A673 (cell line): ENCODE data around the gene CDKAL1.

Experiments used
- EZH2 ChIP-seq: fragments of 200-600 bp; sonication (generic); IDR thresholded peaks from 2 replicates; pipeline ENCODE4 v1.6.1; 2017; ENCODE audit warnings: borderline replicate concordance, low read depth, mild to moderate bottlenecking, mixed read lengths, antibody characterized with exemption, low read length; ENCODE audit not compliant: poor library complexity, severe bottlenecking
- TF ChIP-seq, protein P1 (sequence below): fragments of 300-800, 200-600 bp; sonication (generic); conservative IDR thresholded peaks from 2 replicates; pipeline ENCODE4 v1.5.1; 2017; ENCODE audit warnings: low read depth, mild to moderate bottlenecking, antibody characterized with exemption, low read length, moderate library complexity, mixed read lengths

DNA sequence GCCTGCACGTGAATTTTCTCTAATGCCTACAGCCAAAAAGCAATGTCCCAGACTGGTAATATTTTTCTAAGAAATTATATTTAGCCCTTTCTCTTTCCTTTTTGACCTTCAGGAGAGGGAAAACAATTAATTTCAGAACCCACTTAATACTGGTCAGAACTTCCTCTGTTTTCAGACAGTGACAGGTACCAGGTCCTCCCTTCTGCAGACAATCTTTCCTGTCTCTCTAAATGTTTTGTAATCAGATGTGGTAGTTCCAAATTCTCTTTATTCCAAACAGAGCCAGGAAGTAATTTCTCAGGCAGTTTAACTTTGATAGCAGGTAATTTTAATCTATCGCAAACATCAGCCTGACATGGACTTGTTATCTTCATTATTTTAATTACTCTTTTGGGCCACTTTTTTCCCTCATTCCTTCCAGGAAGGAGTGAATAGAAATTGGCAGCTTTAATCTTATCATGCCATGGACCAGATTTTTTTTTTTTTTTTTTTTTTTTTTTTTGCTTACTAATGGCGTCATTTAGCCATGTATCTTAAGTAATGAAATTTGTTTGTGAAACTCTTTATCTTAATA, 710.7 kb downstream of the CDKAL1 start:
- TF ChIP-seq, protein P1, sequence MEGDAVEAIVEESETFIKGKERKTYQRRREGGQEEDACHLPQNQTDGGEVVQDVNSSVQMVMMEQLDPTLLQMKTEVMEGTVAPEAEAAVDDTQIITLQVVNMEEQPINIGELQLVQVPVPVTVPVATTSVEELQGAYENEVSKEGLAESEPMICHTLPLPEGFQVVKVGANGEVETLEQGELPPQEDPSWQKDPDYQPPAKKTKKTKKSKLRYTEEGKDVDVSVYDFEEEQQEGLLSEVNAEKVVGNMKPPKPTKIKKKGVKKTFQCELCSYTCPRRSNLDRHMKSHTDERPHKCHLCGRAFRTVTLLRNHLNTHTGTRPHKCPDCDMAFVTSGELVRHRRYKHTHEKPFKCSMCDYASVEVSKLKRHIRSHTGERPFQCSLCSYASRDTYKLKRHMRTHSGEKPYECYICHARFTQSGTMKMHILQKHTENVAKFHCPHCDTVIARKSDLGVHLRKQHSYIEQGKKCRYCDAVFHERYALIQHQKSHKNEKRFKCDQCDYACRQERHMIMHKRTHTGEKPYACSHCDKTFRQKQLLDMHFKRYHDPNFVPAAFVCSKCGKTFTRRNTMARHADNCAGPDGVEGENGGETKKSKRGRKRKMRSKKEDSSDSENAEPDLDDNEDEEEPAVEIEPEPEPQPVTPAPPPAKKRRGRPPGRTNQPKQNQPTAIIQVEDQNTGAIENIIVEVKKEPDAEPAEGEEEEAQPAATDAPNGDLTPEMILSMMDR: no peak
- no peak for TF ChIP-seq EZH2
